DMS153 treated with DMSO at 0.1 percent for 48 hours (cell line): ENCODE data around the gene UCK2.

Experiments used
- DNase-seq: peaks from one replicate; lab custom pipeline; 2025; ENCODE audit not compliant: unreplicated experiment; lab: John Stamatoyannopoulos, UW

Gene UCK2

GRCh38 chr1:165933446-165934170 lies 106.2 kb downstream of the UCK2 start:
- no peak for DNase-seq

- DNase-seq = no peak
Measured at GRCh38 chr1:165936542-165936941, 109.1 kb downstream of the UCK2 start.

- no peak for DNase-seq
Measured at GRCh38 chr1:165937829-165938228, 110.4 kb downstream of the UCK2 start.

- DNase-seq = no peak
Measured at GRCh38 chr1:165938844-165939243, 111.4 kb downstream of the UCK2 start.

- no peak for DNase-seq
Measured at GRCh38 chr1:165941531-165941930, 114.1 kb downstream of the UCK2 start.

GRCh38 chr1:165942062-165942461 lies 114.6 kb downstream of the UCK2 start:
- DNase-seq = no peak

- no peak for DNase-seq
Measured at GRCh38 chr1:165942927-165943597, 115.6 kb downstream of the UCK2 start.

- no peak for DNase-seq
Measured at GRCh38 chr1:165945911-165946310, 118.5 kb downstream of the UCK2 start.

GRCh38 chr1:165947797-165948455 lies 120.5 kb downstream of the UCK2 start:
- DNase-seq = no peak

- DNase-seq = no peak
Measured at GRCh38 chr1:165949335-165950130, 122.1 kb downstream of the UCK2 start.

GRCh38 chr1:165954940-165955339 lies 127.5 kb downstream of the UCK2 start:
- DNase-seq = no peak

GRCh38 chr1:165958306-165958705 lies 130.9 kb downstream of the UCK2 start:
- DNase-seq = no peak

GRCh38 chr1:165960136-165960535 lies 132.7 kb downstream of the UCK2 start:
- no peak for DNase-seq

- no peak for DNase-seq
Measured at GRCh38 chr1:165960881-165961280, 133.5 kb downstream of the UCK2 start.
